Fibroblast of villous mesenchyme (primary cell): ENCODE data around the gene VANGL2. TPM values are rescaled to one million over a fixed set of nuclear protein-coding genes. Genes with fewer than 3 reads are reported as not detected.
A peak's percentile ranks its signal among the peaks of the same experiment; 100 is the strongest.

ENCODE experiments used
- DNase-seq: peaks from one replicate; pipeline ENCODE4 v3.0.0-alpha.2; 2010; ENCODE audit warnings: low read depth
- H3K4me3 ChIP-seq: 2 replicates; pipeline ENCODE4 v1.5.1; 2011; ENCODE audit warnings: low read depth, mild to moderate bottlenecking, low read length
- total RNA-seq: library from RNA; depleted of rRNA; stranded (reverse); fragments of >200 nt; gene quantifications from 2 replicates; pipeline ENCODE4 v1.2.3, GENCODE V29; 2012
- TF ChIP-seq, protein P1 (sequence below): IDR thresholded peaks from 2 replicates; pipeline ENCODE4 v1.5.1; 2012; ENCODE audit warnings: low read depth, mild to moderate bottlenecking, low read length; ENCODE audit not compliant: insufficient read depth

The VANGL2 gene
- not detected in 2 replicates for total RNA-seq

DNA sequence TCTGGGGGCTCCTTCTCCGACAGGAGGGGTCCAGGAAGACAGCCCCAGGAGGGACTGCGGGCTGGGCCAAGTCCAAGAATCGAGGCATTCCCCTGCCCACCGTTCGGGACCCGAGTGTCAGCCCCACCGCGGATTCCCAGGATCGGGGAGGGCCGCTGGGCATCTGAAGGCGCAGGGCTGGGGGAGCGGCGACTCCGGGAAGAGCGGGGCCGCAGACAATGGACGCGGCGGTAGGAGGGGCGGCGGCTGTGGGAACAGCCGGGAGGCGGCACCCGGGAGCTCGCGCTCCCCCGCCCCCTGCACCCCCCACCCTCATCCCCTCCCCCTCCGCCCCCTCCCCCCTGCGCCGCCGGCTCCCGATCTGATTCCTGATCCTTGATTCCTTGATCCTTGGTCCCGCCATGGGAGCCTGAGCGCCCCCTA is at the start of gene VANGL2:
VANGL2 (plus strand) TSS at position 342 of the 423 bp plus-strand sequence. CDS start 15,274 bp downstream, outside the sequence.
- TF ChIP-seq, protein P1, sequence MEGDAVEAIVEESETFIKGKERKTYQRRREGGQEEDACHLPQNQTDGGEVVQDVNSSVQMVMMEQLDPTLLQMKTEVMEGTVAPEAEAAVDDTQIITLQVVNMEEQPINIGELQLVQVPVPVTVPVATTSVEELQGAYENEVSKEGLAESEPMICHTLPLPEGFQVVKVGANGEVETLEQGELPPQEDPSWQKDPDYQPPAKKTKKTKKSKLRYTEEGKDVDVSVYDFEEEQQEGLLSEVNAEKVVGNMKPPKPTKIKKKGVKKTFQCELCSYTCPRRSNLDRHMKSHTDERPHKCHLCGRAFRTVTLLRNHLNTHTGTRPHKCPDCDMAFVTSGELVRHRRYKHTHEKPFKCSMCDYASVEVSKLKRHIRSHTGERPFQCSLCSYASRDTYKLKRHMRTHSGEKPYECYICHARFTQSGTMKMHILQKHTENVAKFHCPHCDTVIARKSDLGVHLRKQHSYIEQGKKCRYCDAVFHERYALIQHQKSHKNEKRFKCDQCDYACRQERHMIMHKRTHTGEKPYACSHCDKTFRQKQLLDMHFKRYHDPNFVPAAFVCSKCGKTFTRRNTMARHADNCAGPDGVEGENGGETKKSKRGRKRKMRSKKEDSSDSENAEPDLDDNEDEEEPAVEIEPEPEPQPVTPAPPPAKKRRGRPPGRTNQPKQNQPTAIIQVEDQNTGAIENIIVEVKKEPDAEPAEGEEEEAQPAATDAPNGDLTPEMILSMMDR: no peak
- H3K4me3 ChIP-seq: peak within 1 kb of the TSS; percentile 45
- peak; percentile 11 for DNase-seq

DNA sequence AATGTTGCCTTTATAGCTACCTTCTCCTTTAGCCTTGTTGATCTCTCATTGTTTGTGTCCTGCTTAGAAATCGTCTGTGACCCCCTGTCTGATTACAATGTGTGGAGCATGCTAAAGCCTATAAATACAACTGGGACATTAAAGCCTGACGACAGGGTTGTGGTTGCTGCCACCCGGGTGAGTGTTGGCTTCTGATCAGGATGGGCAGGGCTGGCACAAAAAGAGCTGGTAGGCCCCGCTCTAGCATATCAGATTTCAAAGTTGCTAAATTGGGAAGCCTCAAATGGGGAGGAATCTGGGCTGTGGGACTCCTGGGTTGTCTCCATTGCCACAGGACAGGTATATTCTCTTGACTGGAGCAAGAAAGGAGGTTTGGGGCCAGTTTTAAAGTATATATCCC is 48.7 kb upstream of the VANGL2 start:
- TF ChIP-seq, protein P1: no peak
- no peak for DNase-seq
- no peak overlapping the region for H3K4me3 ChIP-seq

GRCh38 chr1:160352555-160352954 is 47.8 kb upstream of the VANGL2 start:
- DNase-seq: no peak
- H3K4me3 ChIP-seq: no peak overlapping the region
- TF ChIP-seq, protein P1: no peak

DNA sequence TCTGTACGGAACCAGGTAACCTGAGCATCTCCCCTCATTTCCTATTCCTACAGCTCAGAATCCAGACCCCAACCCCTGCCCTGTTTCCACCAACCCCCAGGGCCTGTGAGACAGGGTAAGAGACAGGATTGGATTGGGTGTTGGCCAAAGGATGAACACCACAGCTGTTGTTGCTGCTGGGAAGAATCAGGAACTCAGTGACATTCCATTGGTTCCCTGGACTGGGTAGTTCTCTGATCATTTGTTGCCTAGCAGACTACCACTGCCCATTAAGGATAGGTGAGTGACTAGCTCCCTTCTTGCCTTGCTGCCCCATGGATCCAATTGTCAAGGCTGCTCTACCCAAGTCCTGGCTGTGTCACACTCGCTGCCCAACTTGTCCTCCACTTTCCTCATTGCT is 47.1 kb upstream of the VANGL2 start:
- H3K4me3 ChIP-seq: no peak overlapping the region
- DNase-seq: peak; percentile 32
- TF ChIP-seq, protein P1: no peak

DNA sequence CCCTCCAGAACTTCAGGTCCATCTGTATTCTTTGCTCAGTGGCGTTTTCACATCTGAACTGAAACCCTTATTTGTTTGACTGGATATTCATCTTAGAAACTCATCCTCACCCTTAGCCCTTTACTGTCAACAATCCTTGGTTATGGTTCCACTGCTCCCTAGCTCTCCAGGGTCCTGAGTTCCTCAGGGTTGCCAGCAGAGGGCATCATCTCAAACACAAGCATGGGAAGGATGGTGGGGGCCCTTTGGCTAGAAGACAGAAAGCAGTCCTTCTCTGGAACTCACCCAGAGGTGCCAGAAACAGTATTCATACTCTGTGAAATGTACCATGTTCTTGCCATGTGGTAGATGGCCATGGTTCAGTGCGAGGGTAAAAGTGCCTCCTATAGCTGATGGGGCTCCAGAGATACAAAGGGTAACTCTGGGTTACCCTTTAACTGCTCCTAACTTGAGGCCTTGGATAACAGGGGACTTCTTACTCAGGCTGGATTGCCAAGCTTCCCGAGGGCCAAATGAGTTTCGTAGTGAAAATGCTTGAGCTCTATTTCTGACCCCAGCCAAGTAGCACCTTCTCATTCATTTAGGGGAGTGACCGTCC is 45.9 kb upstream of the VANGL2 start:
- TF ChIP-seq, protein P1: peak; percentile 58
- peak; percentile 13 for DNase-seq
- no peak overlapping the region for H3K4me3 ChIP-seq

- DNase-seq: no peak
- TF ChIP-seq, protein P1: no peak
- no peak overlapping the region for H3K4me3 ChIP-seq
These were observed 42.9 kb upstream of the VANGL2 start for GRCh38 chr1:160357286-160358002.
